Lung (tissue), 12 donors: ENCODE data around the gene APOBEC2. TPM values are rescaled to one million over a fixed set of nuclear protein-coding genes. Genes with fewer than 3 reads are reported as not detected.

ENCODE experiments used
- ATAC-seq: fragments of 200-7000 bp; cut with Tn5 transposase; one replicate; pipeline ENCODE4 v1.9.1; 2020; ENCODE audit warnings: moderate number of reproducible peaks; ENCODE audit not compliant: insufficient read depth, low FRiP score
- DNase-seq, 3 donors: peaks; one replicate each; pipeline ENCODE4 v3.0.0-alpha.2; 2013 to 2017
- H3K27ac ChIP-seq, 2 donors: one replicate each; pipeline ENCODE4 v1.5.1; 2013; ENCODE audit warnings: mild to moderate bottlenecking in 2 of 2, moderate library complexity in 2 of 2, control low read depth in 1 of 2, inconsistent platforms in 1 of 2, low read depth in 1 of 2, low read length in 1 of 2
- H3K27me3 ChIP-seq, 3 donors: one replicate each; pipeline ENCODE4 v1.5.1; 2013; ENCODE audit warnings: low read length in 2 of 3; ENCODE audit not compliant: control insufficient read depth in 3 of 3, insufficient read depth in 3 of 3
- H3K36me3 ChIP-seq, 4 donors: one replicate each; pipeline ENCODE4 v1.5.1; 2013; ENCODE audit warnings: low read length in 4 of 4, mild to moderate bottlenecking in 1 of 4, moderate library complexity in 1 of 4; ENCODE audit not compliant: control insufficient read depth in 4 of 4, insufficient read depth in 4 of 4
- H3K4me1 ChIP-seq, 5 donors: one replicate each; pipeline ENCODE4 v1.5.1; 2013; ENCODE audit warnings: low read length in 5 of 5, mild to moderate bottlenecking in 2 of 5, moderate library complexity in 1 of 5; ENCODE audit not compliant: control insufficient read depth in 5 of 5, insufficient read depth in 5 of 5
- H3K4me3 ChIP-seq: one replicate; pipeline ENCODE4 v1.5.1; 2013; ENCODE audit warnings: mild to moderate bottlenecking, control low read depth, moderate library complexity
- H3K9ac ChIP-seq, 2 donors: one replicate each; pipeline ENCODE4 v1.5.1; 2013; ENCODE audit warnings: low read length in 2 of 2, control low read depth in 1 of 2; ENCODE audit not compliant: insufficient read depth in 1 of 2
- H3K9me3 ChIP-seq, 4 donors: one replicate each; pipeline ENCODE4 v1.5.1; 2013; ENCODE audit warnings: low read length in 3 of 4, mild to moderate bottlenecking in 1 of 4, moderate library complexity in 1 of 4; ENCODE audit not compliant: control insufficient read depth in 4 of 4, insufficient read depth in 3 of 4
- WGBS, 2 donors: extraction: QIAGEN DNeasy Blood & Tissue Kit; methylation state at CpG; one replicate each; pipeline ENCODE4 v1.1.7; 2013; 5-methylcytosine and 5-hydroxymethylcytosine counted together
- polyA plus RNA-seq, 2 donors: library from polyadenylated mRNA; stranded (reverse); fragments of 200-250 nt; gene quantifications; one replicate each; pipeline ENCODE4 v1.2.1, GENCODE V29; 2013
- total RNA-seq, 2 donors: library from RNA; depleted of rRNA in 1 of 2; stranded (reverse); fragments of >200 nt in 1 of 2; gene quantifications; one replicate each; pipeline ENCODE4 v1.2.1, GENCODE V29; 2014 to 2021
- TF ChIP-seq, protein P1 (sequence below): IDR thresholded peaks from 2 replicates; pipeline ENCODE4 v1.5.1; 2012; ENCODE audit warnings: mild to moderate bottlenecking; ENCODE audit errors: control extremely low read depth, extremely low read depth
- donor health status: control.
- donor health status: control.
- donor health status: Bipolar disorder and iron deficiency.
- donor health status: healthy.
- donor health status: DM: yes; HTN: yes; CAD: no.

APOBEC2 gene
- total and polyA plus RNA-seq, 4 donors, result 0.10 to 0.51 (median 0.37) TPM

DNA sequence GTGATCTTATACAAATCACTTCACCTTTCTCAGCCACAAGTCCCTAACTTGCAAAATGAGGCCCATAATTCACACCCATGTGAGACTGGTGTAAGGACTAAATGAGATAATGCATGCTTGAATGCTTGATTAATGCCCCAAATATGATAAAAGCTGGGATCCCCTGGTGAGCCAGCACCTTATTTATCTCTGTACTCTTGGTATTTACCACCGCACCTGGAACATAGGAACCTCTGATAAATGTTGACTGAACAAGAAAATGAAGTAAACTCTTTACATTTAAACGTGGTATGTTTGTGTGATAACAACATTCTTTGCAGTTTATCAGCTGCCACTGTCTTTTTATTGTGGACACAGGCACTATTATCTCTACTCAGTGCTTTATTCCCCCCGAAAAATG lies 2.5 kb upstream of the APOBEC2 start:
- no peak for ATAC-seq
- no peaks in the 10 kb centered on the region for H3K27me3 ChIP-seq
- no peaks in the 10 kb centered on the region for H3K36me3 ChIP-seq
- H3K27ac ChIP-seq, result no peak overlapping the region
- no peak overlapping the region for H3K9ac ChIP-seq
- H3K4me1 ChIP-seq, result peaks cover 0 to 8% (median 0%) of the 10 kb centered on the region in 5 donors
- DNase-seq, result no peak
- no peak overlapping the region for H3K4me3 ChIP-seq
- WGBS, 2 donors, result 82 to 92% methylated on average over 3 of the region's 3 CpGs
- TF ChIP-seq, protein P1, sequence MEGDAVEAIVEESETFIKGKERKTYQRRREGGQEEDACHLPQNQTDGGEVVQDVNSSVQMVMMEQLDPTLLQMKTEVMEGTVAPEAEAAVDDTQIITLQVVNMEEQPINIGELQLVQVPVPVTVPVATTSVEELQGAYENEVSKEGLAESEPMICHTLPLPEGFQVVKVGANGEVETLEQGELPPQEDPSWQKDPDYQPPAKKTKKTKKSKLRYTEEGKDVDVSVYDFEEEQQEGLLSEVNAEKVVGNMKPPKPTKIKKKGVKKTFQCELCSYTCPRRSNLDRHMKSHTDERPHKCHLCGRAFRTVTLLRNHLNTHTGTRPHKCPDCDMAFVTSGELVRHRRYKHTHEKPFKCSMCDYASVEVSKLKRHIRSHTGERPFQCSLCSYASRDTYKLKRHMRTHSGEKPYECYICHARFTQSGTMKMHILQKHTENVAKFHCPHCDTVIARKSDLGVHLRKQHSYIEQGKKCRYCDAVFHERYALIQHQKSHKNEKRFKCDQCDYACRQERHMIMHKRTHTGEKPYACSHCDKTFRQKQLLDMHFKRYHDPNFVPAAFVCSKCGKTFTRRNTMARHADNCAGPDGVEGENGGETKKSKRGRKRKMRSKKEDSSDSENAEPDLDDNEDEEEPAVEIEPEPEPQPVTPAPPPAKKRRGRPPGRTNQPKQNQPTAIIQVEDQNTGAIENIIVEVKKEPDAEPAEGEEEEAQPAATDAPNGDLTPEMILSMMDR, result no peak
- H3K9me3 ChIP-seq, result no peaks in the 10 kb centered on the region

DNA sequence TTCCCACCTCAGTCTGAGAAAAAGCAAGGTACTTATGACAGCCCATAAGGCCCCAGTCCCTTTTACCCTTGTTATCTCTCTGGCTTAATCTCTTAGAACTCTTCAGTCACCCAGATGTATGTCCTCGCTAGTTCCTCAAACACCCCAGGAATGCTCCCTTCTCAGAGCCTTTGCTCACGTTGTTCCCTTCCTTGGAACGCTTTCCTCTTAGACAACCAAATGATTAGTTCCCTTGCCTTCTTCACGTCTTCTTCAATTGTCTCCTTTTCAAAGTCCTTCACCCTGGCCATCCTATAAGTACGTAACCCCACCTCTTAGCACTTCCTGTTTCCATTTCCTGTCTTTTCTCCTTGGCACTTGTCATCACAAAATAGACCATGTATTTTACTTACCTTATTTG lies 1.1 kb upstream of the APOBEC2 start:
- no peak overlapping the region for H3K4me3 ChIP-seq
- TF ChIP-seq, protein P1, result no peak
- peak overlapping the region in 1 of 2 donors; percentile 82 for H3K27ac ChIP-seq
- DNase-seq (no peak), ATAC-seq (no peak)
- no peaks in the 10 kb centered on the region for H3K36me3 ChIP-seq
- H3K9me3 ChIP-seq, result no peaks in the 10 kb centered on the region
- WGBS, 2 donors, result 46 to 56% methylated on average over 5 of the region's 5 CpGs
- H3K27me3 ChIP-seq, result no peaks in the 10 kb centered on the region
- no peak overlapping the region for H3K9ac ChIP-seq
- H3K4me1 ChIP-seq, result peaks cover 0 to 8% (median 0%) of the 10 kb centered on the region in 5 donors

DNA sequence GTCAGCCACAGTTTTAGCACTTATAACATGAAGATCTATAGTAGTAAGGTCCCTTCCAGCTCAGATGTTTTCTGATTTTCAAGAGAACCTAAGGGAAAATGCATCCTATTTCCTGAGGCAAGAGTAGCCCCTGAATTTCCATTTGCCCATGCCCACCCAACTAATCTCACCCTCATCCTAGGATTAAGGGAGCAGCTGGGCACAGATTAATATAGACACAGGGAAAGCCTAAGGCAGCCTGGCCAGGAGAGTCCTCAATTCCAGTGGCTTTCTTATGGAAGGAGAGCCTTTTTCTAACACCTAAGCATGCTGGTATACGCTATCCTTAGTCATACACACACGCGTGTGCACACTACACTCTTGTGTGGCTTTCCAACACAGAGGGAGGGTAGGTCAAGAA lies 1.5 kb downstream of the APOBEC2 start:
- Histone ChIP-seq H3K9ac (no peak overlapping the region), H3K4me1 (peaks cover 0 to 17% (median 0%) of the 10 kb centered on the region in 5 donors), H3K27ac (peak overlapping the region in 1 of 2 donors; percentile 82), H3K27me3 (no peaks in the 10 kb centered on the region), H3K9me3 (no peaks in the 10 kb centered on the region), H3K36me3 (no peaks in the 10 kb centered on the region), H3K4me3 (no peak overlapping the region)
- TF ChIP-seq, protein P1, result no peak
- no peak for ATAC-seq
- 98 to 100% methylated on average over 3 of the region's 3 CpGs for WGBS, 2 donors
- DNase-seq, result no peak

DNA sequence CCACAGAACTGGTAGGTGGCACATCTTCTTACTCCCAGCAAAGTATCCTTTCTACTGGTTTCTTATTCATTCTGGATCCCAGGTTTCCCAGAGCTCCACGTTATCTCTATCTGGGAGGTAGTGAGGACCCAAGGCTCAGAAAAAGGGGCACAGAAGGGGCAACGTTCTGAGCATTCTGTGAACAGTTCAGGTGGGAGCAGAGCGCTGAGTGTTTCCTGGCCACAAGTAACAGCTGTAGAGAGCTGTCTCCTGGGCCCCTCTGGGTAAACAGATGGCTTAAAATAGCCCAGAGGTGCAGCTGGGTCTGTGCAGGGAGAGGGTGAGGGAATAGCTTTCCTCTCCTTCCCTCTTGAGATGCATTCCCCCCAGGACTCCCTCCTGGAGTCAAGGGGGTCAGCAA lies 2.1 kb downstream of the APOBEC2 start:
- Histone ChIP-seq H3K9ac (no peak overlapping the region), H3K9me3 (no peaks in the 10 kb centered on the region), H3K36me3 (no peaks in the 10 kb centered on the region), H3K4me3 (no peak overlapping the region), H3K4me1 (peaks cover 0 to 14% (median 0%) of the 10 kb centered on the region in 5 donors), H3K27me3 (no peaks in the 10 kb centered on the region), H3K27ac (peak overlapping the region in 1 of 2 donors; percentile 82)
- 55 to 56% methylated on average over 3 of the region's 3 CpGs for WGBS, 2 donors
- DNase-seq (no peak), ATAC-seq (no peak)
- TF ChIP-seq, protein P1, result no peak
